HepG2 (cell line): Measurements from ENCODE around the gene DNLZ. TPM values are rescaled to one million over a fixed set of nuclear protein-coding genes. Genes with fewer than 3 reads are reported as not detected.

Experiments used
- FOXA3 ChIP-seq: IDR thresholded peaks from 2 replicates; pipeline ENCODE4 v1.6.1; 2016; ENCODE audit warnings: missing genetic modification reagents, missing compliant biosample characterization
- KLF6 ChIP-seq: IDR thresholded peaks from 2 replicates; pipeline ENCODE4 v1.8.0; 2016; ENCODE audit warnings: missing biosample characterization, missing genetic modification reagents
- LRRFIP1 ChIP-seq: sonication (generic); formaldehyde crosslinking; conservative IDR thresholded peaks from 2 replicates; pipeline ENCODE4 v1.4.0; 2020; ENCODE audit warnings: missing genetic modification reagents
- MIER3 ChIP-seq: IDR thresholded peaks from 2 replicates; pipeline ENCODE4 v1.6.1; 2016; ENCODE audit warnings: missing compliant biosample characterization, borderline replicate concordance
- MTF2 ChIP-seq: sonication (generic); formaldehyde crosslinking; IDR thresholded peaks from 2 replicates; pipeline ENCODE4 v1.5.0; 2020; ENCODE audit warnings: missing genetic modification reagents, borderline replicate concordance
- NFYC ChIP-seq: IDR thresholded peaks from 2 replicates; pipeline ENCODE4 v1.6.1; 2016; ENCODE audit warnings: missing genetic modification reagents, missing compliant biosample characterization
- POLR2A ChIP-seq, 2 experiments: IDR thresholded peaks; 2 replicates each; pipeline ENCODE4 v1.6.1; 2011; ENCODE audit warnings: low read depth in 2 of 2, low read length in 2 of 2, mild to moderate bottlenecking in 1 of 2, moderate library complexity in 1 of 2; ENCODE audit not compliant: insufficient read depth in 1 of 2
- REL ChIP-seq: sonication (generic); formaldehyde crosslinking; conservative IDR thresholded peaks from 2 replicates; pipeline ENCODE4 v1.8.0; 2022; ENCODE audit warnings: mild to moderate bottlenecking, missing genetic modification reagents, moderate library complexity
- REPIN1 ChIP-seq: sonication (generic); formaldehyde crosslinking; IDR thresholded peaks from 2 replicates; pipeline ENCODE4 v1.8.0; 2022; ENCODE audit warnings: missing genetic modification reagents, low read depth, mild to moderate bottlenecking, borderline replicate concordance
- SETDB1 ChIP-seq: sonication (generic); formaldehyde crosslinking; IDR thresholded peaks from 2 replicates; pipeline ENCODE4 v1.5.1; 2020; ENCODE audit warnings: missing genetic modification reagents, mild to moderate bottlenecking, borderline replicate concordance
- SRSF4 ChIP-seq: fragments of 200-400 bp; formaldehyde crosslinking; IDR thresholded peaks from one replicate; pipeline ENCODE4 v1.6.1; 2018; ENCODE audit warnings: mild to moderate bottlenecking, low read depth, low read length, moderate library complexity; ENCODE audit not compliant: poor library complexity, severe bottlenecking
- TBP ChIP-seq: sonication (generic); formaldehyde crosslinking; IDR thresholded peaks from 2 replicates; pipeline ENCODE4 v1.5.0; 2020; ENCODE audit warnings: missing genetic modification reagents
- ZNF282 ChIP-seq: fragments of 450-650 bp; IDR thresholded peaks from 2 replicates; pipeline ENCODE4 v1.6.1; 2018; ENCODE audit not compliant: partially characterized antibody
- ZNF367 ChIP-seq: sonication (generic); formaldehyde crosslinking; IDR thresholded peaks from 2 replicates; pipeline ENCODE4 v1.4.0; 2020; ENCODE audit warnings: missing genetic modification reagents, borderline replicate concordance
- ZNF460 ChIP-seq: sonication (generic); formaldehyde crosslinking; IDR thresholded peaks from 2 replicates; pipeline ENCODE4 v1.5.1; 2020; ENCODE audit warnings: missing genetic modification reagents, mild to moderate bottlenecking, borderline replicate concordance
- ZNF543 ChIP-seq: sonication (generic); formaldehyde crosslinking; IDR thresholded peaks from 2 replicates; pipeline ENCODE4 v1.4.0; 2020; ENCODE audit warnings: mild to moderate bottlenecking, missing genetic modification reagents
- ZNF7 ChIP-seq: IDR thresholded peaks from 2 replicates; pipeline ENCODE4 v1.6.1; 2016; ENCODE audit warnings: missing biosample characterization, missing genetic modification reagents
- polyA plus RNA-seq, 8 experiments: library from polyadenylated mRNA; depleted of rRNA in 3 of 8; stranded (reverse) in 7 of 8; unstranded in 1 of 8; fragments of >200 nt; fragmentation: Illumina TruSeq in 4 of 8; extraction: Trizol in 4 of 8; gene quantifications; 2 replicates each; pipeline versions ENCODE4 v1.2.1 to v1.2.3, GENCODE V29; 2011 to 2016; ENCODE audit warnings: low read depth in 4 of 8, missing spikeins in 1 of 8, mixed read lengths in 1 of 8; ENCODE audit not compliant: insufficient read depth in 1 of 8
- total RNA-seq, 5 experiments: library from RNA; depleted of rRNA; stranded (reverse); fragments of >200 nt; fragmentation: Illumina TruSeq; extraction: Trizol; gene quantifications; 2 replicates each; pipeline ENCODE4 v1.2.3, GENCODE V29; 2016; ENCODE audit warnings: low read depth in 1 of 5
- TF ChIP-seq, protein P1 (sequence below): fragments of 450-650 bp; IDR thresholded peaks from 2 replicates; pipeline ENCODE4 v1.6.1; 2017; ENCODE audit warnings: mild to moderate bottlenecking
- TF ChIP-seq, protein P2 (sequence below): sonication (generic); formaldehyde crosslinking; IDR thresholded peaks from 2 replicates; pipeline ENCODE4 v1.4.0; 2020; ENCODE audit warnings: mild to moderate bottlenecking, low read depth, missing genetic modification reagents
- TF ChIP-seq, protein P3 (sequence below): sonication (generic); formaldehyde crosslinking; IDR thresholded peaks from 2 replicates; pipeline ENCODE4 v1.8.1; 2023; ENCODE audit warnings: mild to moderate bottlenecking, inconsistent platforms, moderate library complexity, missing genetic modification reagents, borderline replicate concordance

DNLZ gene
- total and polyA plus RNA-seq, 2 of the 13 experiments (the other 11 are each of a cell fraction or from before 2014, with no cell fraction given) = 3.4 to 8.0 TPM

- TF ChIP-seq, protein P1, sequence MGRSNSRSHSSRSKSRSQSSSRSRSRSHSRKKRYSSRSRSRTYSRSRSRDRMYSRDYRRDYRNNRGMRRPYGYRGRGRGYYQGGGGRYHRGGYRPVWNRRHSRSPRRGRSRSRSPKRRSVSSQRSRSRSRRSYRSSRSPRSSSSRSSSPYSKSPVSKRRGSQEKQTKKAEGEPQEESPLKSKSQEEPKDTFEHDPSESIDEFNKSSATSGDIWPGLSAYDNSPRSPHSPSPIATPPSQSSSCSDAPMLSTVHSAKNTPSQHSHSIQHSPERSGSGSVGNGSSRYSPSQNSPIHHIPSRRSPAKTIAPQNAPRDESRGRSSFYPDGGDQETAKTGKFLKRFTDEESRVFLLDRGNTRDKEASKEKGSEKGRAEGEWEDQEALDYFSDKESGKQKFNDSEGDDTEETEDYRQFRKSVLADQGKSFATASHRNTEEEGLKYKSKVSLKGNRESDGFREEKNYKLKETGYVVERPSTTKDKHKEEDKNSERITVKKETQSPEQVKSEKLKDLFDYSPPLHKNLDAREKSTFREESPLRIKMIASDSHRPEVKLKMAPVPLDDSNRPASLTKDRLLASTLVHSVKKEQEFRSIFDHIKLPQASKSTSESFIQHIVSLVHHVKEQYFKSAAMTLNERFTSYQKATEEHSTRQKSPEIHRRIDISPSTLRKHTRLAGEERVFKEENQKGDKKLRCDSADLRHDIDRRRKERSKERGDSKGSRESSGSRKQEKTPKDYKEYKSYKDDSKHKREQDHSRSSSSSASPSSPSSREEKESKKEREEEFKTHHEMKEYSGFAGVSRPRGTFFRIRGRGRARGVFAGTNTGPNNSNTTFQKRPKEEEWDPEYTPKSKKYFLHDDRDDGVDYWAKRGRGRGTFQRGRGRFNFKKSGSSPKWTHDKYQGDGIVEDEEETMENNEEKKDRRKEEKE = no peak
- TF ChIP-seq ZNF367 (CRISPR knock-in tag) (no peak), MTF2 (peak; percentile 31; the same call in 1 of the 2 replicates), SRSF4 (no peak), ZNF7 (CRISPR knock-in tag) (no peak), MIER3 (CRISPR knock-in tag) (no peak), ZNF460 (CRISPR knock-in tag) (no peak), LRRFIP1 (CRISPR knock-in tag) (no peak), SETDB1 (CRISPR knock-in tag) (no peak), REPIN1 (peak; percentile 88), NFYC (CRISPR knock-in tag) (no peak; the same call in 1 of the 2 replicates), POLR2A (IDR thresholded peaks at IDR 0.05; ENCODE audit: insufficient read depth in 1 of 2, low read depth in 2 of 2, low read length in 2 of 2) (peak; percentile 57 to 86; a peak in 3 of 4 replicates), REL (peak; percentile 89; the same call in 1 of the 2 replicates), KLF6 (peak; percentile 52; the same call in 1 of the 2 replicates), TBP (peak; percentile 33; the same call in 1 of the 2 replicates), ZNF543 (no peak), FOXA3 (0 out of 2 replicates have a peak, but pooled peaks have one; percentile 48), ZNF282 (no peak)
- TF ChIP-seq, protein P2, sequence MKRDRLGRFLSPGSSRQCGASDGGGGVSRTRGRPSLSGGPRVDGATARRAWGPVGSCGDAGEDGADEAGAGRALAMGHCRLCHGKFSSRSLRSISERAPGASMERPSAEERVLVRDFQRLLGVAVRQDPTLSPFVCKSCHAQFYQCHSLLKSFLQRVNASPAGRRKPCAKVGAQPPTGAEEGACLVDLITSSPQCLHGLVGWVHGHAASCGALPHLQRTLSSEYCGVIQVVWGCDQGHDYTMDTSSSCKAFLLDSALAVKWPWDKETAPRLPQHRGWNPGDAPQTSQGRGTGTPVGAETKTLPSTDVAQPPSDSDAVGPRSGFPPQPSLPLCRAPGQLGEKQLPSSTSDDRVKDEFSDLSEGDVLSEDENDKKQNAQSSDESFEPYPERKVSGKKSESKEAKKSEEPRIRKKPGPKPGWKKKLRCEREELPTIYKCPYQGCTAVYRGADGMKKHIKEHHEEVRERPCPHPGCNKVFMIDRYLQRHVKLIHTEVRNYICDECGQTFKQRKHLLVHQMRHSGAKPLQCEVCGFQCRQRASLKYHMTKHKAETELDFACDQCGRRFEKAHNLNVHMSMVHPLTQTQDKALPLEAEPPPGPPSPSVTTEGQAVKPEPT (CRISPR knock-in tag) = peak; percentile 27; the same call in 1 of the 2 replicates
- TF ChIP-seq, protein P3, sequence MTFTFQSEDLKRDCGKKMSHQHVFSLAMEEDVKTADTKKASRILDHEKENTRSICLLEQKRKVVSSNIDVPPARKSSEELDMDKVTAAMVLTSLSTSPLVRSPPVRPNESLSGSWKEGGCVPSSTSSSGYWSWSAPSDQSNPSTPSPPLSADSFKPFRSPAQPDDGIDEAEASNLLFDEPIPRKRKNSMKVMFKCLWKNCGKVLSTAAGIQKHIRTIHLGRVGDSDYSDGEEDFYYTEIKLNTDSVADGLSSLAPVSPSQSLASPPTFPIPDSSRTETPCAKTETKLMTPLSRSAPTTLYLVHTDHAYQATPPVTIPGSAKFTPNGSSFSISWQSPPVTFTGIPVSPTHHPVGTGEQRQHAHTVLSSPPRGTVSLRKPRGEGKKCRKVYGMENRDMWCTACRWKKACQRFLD = 0 out of 2 replicates have a peak, but pooled peaks have one; percentile 31
Measured at GRCh38 chr9:136400038-136400834, 36.7 kb upstream of the DNLZ start, which contains the start of gene SNAPC4 (continued).
